Stimulated activated CD4-positive, alpha-beta T cell treated with anti-CD3 and anti-CD28 coated beads, Interleukin-4, amount 100 ng/mL, for 1 hour (primary cell): Measurements from ENCODE around the gene CARM1.
"Not testable (repeated sequence)": the region's sequence is repeated elsewhere in the genome, so short reads cannot be mapped to it uniquely, and the experiment has no call there.

ENCODE experiments used
- DNase-seq: peaks from one replicate; pipeline ENCODE4 v3.0.0-alpha.2; 2020

CARM1 gene

DNA sequence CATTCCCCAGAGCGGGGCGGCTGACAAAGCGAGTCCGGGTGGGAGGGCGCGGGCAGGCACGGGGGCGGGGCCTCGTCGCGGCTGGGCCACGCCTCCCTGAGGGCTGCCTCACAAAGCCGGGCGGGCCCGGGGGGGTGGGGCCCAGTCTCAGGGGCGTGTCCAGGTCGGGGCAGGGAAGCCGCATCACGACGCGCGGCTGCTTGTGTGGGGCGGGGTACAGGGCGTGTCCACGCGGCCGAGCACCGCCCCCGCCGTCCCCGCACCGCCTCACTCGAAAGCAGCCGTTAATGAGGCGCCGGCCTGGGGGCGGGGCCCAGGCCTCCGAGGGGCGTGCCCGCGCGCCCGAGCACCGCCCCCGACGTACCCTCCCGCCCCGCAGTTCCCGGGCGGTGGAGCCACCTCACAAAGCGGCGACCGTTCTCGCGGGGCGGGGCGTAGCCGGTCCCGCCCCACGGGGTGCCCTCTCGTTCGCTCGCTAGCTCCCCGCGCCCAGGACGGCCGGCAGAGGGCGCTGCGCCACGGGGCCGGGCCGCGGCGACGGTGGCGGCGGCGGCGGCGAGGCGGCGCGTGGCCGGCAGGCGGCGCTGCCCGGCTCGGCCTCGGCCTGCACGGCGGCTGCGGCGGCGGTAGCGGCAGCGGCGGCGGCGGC, at the start of gene CARM1:
TSS of gene CARM1 (plus strand) at position 599 of the 649 bp plus-strand sequence. CDS start 150 bp downstream, outside the sequence.
- peak; percentile 99 for DNase-seq

DNA sequence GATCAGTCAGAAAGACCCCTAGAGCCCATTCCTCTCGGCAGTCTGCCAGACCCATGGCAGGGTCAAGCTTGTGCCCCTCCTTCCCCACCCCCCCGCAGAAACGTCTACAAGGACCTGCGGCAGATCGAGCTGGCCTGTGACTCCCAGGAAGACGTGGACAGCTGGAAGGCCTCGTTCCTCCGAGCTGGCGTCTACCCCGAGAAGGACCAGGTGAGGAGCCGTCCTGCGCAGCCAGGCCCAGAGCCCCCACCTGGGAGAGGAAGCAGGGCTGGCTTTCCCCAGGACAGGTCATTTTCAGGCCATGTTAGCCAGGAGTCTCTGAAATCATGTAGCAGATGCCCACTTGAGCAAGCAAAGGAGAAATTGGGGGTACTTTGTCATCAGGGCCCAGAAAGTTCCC, 47.7 kb upstream of the CARM1 start:
- no peak for DNase-seq

DNA sequence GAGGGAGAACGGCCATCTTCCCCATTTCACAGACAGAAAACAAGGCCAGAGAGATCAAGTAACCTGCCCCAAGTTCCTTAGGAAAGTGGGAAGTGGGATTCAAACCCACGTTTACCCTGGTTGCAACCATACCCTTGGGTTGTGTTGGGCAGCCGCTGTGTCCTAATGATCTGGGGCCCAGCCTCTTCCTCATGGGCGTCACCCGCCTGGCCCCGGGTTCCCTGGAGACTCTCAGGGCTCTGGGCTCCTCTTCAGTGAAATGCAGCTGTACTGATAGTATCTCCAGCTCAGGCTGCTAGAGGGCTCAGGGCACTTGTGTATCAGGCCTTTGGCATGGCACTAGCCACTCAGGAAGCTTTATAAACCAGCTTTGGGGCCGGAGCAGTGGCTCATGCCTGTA, 45.1 kb upstream of the CARM1 start:
- no peak for DNase-seq

DNA sequence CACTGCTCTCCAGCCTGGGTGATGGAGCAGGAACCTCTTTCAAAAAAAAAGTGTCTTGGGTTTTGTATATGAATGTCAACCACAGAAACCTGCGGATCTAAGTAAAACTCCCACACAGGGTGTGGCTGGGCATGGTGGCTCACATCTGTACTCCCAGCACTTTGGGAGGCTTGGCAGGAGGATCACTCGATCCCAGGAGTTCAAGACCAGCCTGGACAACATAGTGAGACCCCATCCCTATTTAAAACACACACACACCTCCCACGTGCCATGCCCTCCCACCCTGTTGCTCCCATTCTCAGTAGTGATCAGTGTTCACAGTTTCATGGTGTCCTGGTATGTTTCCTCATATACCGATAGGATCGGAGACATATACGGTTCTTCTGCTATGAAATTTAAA, 44.5 kb upstream of the CARM1 start:
- no peak for DNase-seq

DNA sequence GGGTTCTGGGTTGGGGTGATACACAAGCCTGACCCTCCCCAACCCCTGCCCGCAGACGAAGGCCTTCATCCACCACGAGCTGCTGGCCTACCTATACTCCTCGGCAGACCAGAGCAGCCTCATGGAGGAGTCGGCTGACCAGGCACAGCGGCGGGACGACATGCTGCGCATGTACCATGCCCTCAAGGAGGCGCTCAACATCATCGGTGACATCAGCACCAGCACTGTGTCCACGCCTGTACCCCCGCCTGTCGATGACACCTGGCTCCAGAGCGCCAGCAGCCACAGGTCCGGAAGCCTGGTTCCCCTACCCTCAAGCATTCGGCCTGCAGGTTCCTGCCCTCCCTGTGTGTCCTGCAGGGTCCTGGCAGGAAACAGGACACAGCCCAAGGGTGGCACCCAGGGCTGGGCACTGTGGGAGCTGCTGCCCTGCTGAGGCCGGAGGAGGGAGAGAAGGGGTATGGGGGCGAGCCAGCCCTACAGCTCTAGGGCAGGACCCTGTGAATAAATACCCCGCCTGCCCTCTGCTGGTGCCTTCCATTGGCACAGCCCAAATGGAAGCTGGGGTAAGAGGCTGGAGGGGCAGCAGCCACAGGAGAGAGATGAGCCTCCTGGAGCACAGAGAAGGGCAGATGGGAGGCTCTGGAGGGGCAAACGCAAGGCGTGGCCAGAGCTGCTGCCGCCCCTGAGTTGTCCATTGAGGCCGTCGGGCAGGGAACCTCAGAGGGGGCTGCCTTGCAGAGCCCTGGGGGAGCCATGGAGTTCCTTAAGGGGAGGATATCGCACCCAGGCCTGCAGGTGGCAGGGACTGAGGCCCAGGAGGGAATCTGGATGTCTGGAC, 42.2 kb upstream of the CARM1 start:
- DNase-seq = no peak

DNA sequence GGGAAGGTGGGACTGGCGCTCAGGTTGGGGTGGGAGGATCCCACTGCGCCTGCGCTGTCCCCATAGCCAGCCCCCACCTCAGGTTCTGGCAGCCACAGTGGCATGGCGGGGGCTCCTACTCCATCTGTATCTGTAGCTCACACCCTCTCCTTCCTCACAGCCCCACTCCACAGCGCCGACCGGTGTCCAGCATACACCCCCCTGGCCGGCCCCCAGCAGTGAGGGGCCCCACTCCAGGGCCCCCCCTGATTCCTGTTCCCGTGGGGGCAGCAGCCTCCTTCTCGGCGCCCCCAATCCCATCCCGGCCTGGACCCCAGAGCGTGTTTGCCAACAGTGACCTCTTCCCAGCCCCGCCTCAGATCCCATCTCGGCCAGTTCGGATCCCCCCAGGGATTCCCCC, 41.4 kb upstream of the CARM1 start:
- DNase-seq = no peak

DNA sequence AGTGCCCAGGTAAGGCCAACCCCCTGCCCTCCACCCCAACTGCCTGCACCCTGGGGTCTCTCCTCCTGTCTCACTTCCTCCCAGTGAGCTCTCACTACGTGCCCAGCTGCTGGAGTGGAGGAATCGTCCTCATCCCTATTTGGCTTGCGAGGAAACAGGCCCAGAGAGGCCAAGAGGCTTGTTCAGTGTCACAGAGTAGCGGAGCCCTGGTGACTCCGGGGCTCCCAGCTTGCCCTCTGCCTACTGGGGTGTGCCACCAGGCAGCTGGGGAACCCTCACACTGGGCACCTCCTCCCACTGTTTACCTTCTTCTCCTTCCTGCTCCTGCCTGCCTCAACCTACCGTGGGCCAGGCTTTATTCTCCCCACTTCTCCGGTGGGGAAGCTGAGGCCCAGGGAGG, 41.0 kb upstream of the CARM1 start:
- DNase-seq = no peak

DNA sequence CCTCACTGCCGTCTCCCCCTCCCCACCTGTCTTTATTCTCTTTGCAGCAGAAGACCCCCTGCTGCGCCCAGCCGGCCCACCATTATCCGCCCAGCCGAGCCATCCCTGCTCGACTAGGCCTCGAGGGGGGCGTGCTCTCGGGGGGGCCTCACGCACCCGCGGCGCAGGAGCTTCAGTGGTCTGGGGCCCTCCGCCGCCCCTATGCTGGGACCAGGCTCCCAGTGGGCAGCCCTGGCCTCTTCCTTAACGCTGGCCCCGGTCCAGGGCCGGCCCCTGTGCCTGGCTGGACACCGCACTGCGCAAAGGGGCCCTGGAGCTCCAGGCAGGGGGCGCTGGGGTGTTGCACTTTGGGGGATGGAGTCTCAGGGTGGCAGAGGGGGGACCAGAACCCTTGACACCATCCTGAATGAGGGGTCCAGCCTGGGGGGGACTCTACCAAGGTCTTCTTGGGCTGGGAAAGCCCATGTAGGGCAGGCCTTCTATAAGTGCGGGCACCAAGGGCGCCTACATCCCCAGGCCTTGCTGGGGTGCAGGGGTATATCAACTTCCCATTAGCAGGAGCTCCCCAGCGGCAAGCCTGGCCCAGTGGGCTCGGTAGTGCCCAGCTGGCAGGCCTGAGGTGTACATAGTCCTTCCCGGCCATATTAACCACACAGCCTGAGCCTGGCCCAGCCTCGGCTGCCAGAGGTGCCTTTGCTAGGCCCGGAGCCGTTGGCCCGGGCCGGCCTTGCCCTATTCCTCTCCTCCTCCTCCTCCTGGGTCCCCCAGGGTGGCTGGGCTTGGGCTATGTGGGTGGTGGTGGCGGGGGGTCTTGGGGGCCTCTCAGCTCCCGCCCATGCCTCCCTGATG, 40.2 kb upstream of the CARM1 start:
- DNase-seq = no peak

DNA sequence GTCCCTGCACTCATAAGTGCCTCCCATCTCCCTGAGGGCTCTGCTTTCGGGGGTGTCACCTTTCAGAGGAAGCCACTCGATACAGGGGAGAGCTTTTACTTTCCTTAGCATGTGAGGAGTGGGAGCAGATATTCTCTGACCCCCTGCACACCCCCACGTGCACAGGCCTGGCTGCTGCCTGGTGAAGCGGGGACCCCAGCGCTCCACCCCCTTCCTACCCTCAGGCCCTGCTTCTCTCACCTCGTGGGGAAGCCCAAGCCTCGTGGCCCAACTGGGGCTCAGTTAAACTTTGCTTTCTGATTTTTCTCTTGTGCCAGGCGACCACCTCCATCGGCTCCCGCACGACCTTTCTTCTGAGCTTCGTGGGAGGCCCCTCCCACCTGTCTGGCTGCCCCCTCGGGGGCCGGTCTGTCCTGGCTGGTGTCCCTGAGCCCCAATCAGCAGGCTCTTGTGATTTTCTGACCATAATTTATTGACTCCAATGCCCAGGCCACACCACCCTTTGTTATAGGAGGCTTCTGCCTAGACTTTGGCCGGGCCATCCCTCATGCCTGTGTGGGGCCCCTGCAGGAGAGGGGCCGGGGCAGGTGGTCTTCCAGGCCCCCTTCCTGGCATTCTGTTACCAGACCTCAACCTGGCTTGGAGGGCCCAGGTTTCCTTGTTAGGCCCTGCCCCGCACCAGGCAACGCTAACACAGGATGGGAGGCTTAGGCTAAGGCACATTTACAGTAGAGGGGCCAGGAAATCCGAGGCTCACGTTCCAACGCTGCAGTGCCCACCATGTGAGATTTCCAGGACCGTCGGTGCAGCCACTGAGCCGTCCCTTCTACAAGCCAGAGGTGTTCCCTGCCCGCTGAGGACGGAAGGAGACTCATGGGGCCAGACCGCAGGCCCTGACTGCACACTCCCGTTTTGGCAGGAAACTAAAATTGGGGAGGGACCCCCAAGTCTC, 39.1 kb upstream of the CARM1 start:
- DNase-seq = no peak

DNA sequence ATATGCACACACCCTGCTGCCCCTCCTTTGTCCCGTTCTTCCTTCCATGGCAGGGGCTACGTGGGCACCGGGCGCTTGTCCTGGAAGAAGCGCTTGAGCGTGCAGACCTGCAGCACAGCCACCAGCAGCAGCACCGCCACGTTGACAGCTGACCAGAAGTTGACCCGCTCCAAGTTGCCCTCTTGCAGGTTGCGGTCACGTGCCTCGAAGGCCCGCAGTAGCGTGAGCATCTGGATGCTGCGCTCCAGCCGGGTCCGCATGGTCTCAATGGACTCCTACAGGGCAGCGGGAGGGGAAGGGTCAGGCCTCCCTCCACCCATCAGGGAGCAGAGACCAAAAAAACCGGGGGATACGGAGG, 38.4 kb upstream of the CARM1 start:
- DNase-seq = no peak

DNA sequence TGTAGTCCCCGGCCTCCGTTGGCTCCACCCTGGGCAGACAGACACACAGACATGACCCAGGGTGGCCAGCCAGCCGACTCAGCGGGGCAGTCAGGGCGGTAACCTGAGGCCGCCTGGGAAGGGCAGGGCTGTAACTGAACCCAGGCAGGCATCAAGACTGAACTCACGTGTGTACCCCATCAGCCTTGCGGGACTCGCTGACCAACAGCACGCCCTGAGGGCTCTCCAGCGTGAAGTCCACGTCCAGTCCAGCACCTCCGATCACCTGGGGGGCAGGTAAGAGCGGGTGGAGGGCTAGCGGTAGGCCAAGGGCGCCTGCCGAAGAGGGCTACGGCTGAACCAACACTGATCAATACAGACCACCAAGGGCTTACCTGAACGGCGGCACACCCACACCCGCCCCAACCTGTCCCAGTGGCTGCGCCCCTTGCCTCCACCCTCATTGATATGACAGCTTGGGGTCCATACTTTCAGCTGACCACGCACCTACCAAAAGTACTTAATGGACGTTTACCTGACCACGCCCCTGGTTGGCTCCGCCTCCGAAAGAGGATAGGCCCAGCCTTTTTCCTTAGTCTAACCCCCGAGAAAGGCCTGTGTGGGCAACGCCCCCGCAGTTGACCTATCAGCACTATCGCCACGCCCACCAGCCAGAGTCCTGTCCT, 36.1 kb upstream of the CARM1 start:
- no peak for DNase-seq

DNA sequence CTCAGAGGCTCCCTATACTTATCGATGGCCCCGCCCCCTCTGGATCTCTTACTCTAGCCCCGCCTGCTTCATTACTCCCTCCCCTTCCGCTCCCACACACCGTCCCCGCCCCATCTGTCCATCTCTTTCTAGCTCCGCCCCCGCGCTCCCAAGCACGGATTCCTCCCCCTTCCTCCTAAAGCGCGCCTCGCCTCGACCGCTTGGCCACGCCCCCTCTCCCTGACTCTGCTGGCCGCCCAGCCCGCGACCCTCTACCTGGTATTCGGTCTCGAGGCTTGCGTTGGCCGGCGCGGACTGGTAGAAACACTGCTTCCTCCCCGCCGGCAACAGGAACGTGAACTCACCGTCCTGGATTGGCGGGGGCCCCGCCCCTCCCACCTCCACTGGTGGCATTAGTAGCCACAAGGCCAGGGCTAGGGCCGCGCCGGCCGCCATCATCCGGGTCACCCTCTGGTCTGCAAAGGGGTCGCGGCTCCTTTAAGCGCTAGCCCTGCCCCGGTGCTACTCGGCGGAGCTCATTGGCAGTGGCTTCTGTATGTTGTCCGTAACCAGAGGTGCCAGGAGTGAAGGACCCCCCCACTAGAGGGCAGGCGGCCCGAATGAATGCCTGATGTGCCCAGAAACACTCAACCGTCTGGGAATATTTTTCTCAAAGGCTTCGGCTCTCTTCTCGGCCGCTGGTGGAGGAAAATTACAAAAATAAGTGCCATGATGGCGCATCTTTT, 35.4 kb upstream of the CARM1 start, which contains the start of gene TMED1:
TSS of gene TMED1 (minus strand) at position 459 of the 725 bp plus-strand sequence. CDS start at position 438, 21 bp downstream.
- peak; percentile 94 for DNase-seq

DNA sequence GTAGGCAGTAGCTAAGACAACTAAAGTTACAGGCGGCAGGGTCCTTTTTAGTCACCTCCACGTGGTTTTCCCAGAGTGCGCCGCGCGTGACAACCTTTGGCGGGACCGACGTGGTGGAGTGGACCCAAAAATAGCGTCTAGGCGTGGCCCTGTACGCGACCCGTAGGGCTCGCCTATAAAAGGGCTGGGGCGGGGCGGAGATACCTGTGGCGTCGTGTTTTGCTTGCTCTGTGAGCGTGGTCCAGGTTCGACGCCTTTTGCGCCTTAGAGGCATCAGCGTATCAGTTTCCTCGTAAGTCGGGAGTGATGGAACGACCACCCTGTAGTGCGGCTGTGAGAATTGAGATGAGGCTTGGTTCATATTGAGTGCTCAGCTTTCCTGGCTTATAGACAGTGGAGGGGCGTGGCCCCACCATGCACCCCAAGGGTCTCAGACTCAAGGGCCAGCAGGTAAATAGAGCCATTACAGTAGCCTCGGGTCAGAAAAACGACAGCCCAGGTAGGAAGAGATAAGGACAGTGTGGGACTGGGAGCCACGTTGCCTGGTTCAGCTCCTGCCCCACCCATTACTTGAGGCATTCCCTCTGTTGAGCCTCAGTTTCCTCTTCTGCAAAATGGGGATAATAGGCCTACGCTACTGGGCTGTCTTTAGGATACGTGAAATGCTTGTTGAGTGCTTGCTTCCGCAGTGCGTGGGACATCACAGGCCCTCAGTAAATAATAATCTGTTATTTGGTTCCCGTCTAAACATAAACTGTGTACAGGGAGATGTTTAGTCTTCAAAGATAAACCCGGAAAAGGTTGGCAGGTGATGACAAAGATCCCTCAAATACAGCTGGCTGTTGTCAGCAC, 34.6 kb upstream of the CARM1 start:
- peak; percentile 82 for DNase-seq

DNA sequence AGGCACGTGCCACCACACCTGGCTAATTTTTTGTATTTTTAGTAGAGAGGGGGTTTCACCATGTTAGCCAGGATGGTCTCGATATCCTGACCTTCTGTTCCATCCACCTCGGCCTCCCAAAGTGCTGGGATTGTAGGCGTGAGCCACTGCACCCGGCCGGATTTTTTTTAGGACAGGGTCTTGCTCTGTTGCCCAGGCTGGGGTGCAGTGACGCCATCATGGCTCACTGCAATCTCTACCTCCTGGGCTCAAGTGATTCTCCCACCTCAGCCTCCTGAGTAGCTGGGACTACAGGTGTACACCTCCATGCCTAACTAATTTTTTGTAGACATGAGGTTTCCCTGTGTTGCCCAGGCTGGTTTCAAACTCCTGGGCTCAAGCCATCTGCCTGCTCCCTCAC, 33.7 kb upstream of the CARM1 start:
- DNase-seq = not testable (repeated sequence)

DNA sequence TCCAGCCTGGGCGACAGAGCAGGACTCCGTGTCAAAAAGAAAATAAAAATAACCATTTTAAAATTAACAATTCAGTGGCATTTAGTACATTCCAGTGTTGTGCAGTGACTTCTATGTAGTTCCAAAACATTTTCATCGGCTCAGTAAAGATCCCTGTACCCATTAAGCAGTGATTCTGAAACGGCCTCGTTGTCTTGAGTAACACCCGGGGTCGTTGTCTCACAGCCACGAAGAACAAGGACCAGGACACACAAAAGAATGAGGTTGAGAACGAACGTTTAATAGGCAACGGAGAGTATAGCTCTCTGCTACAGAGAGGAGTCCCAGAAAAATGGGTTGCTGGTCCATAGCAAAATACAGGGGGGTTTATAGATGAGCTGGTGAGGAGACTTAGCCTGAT, 33.0 kb upstream of the CARM1 start:
- DNase-seq = no peak

DNA sequence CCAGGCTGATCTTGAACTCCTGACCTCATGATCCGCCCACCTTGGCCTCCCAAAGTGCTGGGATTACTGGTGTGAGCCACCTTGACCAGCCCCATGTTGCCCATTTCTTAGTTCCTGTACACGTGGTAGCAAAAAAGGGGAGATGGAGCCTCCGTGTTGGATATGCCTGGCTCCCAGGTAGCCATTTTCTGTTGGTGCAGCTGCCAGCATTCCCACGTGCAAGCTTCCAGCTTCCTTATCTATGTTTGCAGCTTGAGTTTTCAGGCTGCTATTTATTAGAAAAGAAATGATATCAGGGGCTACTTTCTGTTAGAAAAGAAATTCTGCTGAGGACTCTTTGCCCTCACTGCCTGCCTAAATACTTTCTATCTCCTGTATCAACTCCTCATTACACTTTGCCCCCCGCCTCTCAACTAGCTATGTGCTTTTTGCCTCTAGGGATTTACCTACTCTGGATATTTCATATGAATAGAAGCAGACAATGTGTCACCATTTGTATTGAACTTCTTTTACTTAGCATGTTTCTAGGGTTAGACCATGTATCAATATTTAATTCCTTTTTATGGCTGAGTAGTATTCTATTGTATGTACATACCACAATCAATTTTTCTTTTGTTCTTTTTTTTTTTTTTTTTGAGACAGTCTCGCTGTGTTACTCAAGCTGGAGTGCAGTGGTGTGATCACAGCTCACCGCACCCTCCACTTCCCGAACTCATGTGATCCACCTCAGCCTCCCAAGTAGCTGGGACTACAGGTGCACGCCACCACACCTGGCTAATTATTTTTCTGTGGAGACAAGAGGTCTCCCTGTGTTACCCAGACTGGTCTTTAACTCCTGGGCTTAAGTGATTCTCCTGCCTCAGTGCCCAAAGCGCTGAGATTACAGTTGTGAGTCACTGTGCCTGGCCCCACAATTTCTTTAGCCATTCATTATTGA, 32.0 kb upstream of the CARM1 start:
- DNase-seq = no peak

DNA sequence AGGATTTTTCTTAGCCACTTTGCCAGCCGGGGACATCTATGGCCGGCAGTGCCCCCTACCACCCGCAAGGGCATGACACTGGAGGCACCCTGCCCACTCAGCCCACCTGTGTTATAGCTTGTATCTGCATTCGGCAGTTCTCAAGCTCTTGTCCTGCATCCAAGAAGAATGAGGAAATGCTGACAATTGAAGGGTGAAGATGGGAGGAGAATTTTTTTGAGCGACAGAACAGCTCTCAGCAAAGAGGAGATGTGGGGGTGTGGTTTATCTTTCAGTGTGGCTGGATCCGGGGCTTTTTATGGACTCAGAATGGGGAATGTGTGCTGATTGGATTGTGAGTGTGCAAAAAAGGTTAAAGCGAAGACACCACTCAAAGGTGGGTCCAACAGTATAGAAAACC, 28.6 kb upstream of the CARM1 start:
- DNase-seq = no peak

DNA sequence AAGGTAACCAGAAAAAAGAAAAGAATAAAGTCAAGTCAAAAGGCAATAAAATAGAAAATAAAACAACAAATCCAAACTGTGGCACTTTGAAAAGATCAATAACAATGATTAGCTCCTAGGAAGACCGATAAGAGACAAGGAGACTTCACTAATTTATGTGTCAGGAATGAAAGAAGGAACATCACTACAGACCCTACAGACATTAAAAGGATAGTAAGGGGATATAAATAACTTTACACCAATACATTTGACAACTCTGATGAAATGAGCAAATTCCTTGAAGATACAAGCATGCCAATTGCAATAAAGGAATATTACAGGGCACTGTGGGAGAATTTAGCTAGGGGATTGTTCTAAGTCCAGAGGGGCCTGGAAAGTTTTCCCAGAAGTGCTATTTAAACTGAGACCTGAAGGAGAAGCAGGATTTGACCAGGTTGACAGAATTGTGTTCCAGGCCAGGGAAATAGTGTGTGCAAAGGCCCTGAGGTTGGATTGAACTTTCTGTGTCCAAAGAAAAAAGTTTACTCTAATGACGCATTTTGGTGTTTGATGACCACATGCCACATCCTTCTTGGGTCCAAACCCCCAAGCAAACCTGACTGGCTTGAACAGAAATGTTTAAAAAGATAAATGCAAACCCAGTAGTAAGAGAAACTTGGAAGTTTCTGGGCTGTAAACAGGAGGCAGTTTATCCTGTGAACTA, 24.7 kb upstream of the CARM1 start:
- DNase-seq = no peak
